HG02759 (cell line): Measurements from ENCODE around the gene RGS6.

Source experiments
- ATAC-seq: cut with Tn5 transposase; IDR thresholded peaks from one replicate; pipeline ENCODE4 v1.9.1; 2021; ENCODE audit warnings: mild to moderate bottlenecking, moderate library complexity; ENCODE audit not compliant: unreplicated experiment

Gene RGS6

DNA sequence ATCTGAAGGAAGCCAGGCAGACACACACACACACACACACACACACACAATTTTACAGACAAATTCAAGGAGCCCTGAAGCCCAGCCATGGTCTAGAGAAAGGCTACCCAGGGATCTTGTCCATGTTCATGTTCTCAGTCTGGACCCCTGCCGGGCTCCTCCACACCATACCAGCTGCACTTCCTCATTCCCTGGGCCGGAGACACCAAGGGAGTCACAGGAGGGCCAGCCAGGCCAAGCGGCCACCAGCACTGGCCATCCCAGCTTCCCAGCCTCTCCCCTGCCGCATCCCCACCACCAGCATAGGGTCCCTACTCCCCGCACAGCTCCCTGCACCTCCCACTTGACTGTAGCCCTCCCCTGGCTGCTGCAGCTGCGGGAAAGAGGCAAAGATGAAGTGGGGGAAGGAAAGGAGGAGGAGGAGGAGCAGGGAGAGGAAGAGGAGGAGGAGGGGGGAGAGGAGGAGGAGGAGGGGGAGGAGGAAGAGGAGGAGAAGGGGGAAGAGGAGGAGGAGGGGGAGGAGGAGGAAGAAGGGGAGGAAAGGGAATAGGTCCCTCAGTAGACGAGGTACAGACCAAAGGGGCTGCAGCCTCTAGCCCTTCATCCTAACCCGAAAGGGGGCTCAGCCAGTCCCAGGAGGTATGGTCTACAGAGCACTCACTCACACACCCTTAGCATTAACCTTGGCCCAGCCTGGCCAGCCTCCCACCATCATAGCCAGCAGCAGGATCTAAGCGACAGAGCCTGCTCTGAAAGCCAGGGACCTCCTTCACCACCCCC is 668.5 kb downstream of the RGS6 start:
- no peak for ATAC-seq

DNA sequence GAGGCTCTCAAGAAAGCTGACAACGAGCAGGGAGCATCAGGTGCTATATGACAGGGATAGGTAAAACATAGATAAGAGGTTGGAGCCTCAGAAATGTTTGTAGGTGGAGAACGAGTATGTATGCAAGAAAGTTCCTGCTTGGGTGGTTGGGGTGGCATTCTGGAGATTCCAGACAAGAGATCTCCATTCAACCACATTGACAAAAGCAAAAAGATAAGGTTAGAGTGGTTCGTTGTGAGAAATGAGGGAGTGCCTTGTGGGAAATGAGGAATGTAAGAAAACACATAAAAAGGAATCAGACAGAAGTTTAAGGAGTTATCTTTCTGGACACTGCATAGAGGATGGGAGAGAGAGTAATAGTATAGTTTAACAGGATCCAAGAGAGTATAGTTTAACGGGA is 671.4 kb downstream of the RGS6 start:
- ATAC-seq, result no peak

DNA sequence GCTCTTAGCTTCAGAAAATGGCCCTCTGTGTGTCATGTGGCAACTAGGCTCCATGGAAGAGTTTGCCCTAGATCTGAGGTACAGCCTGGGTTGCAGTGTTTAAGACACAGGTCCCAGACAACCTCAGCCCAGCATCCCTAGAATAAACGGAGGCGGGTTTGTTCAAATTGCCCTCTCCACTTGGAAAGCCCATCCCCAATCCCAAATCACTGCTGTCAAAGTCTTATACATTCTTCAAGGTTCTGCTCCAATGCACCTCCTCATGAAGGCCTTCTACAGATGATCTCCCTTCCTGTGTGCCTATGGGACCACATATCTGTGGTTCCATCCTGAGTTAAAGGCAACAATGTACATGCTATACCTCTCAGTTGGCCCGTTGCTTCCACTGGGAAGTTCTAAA is 671.9 kb downstream of the RGS6 start:
- ATAC-seq, result no peak

DNA sequence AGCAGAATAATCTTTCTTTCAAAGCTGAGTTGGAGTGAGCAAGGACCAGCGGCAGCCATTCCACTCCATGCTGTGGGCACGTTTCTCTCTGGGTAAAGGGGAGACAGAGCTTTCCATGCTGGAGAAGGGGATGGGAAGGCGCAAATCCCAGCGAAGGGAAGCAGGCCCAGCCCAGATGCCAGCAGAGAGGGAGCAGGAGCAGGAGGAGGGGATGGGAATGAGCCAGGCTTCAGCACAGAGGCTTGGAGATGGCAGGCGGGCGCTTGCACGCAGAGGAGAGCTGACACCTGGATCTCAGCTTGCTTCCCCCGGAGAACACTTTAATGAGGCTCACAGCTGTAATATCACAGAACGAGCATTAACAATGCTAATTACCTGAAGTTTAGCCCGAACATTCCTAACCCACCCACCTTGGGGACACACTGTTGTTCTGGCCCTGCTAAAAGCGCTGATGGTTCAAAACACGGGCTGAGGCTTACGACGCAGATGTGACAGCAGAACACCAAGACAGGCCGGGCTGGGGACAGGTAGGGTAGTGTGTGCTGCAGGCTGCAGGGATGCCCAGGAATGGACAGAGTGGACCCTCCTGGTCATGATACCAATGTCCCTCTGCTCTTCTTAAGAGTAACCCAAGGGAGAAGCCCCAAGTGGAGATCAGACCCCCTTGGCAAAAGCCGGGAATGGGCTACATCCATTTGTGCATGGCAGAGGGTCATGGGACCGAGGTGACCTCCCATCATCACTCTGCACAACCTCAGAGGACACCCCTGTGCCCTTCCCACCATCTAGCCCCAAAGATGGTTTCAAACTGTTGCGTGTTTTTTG is 673.1 kb downstream of the RGS6 start:
- ATAC-seq, result no peak

DNA sequence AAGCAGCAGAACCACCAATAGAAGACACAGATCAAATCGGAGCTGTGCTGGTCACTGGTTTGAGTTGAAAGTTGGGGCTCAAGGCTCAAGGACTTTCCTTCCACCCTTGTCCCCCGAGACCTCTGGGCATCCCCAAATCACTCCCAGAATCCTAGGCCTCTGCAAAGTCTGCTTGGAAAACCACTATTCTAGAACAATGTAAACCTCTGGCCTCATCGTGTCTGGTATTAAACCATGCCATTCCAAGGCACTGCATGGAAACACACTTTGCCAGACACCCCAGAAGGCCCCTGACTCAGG is 673.6 kb downstream of the RGS6 start:
- ATAC-seq, result no peak

DNA sequence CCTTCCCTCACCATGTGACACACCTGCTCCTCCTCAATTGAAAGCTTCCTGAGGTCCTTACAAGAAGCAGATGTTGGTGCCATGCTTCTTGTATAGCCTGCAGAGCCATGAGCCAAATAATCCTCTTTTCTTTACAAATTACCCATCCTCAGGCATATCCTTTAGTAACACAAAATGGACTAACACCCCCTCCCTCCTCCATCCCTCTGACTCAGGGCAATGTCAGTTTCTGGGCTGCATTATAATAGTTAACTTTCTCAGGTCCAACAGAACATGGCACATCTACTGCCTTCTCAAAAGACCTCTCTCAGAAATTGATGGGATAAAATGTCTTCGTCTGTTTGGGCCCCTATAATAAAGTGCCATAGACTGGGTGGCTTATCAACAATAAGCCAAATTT is 674.6 kb downstream of the RGS6 start:
- ATAC-seq, result no peak

DNA sequence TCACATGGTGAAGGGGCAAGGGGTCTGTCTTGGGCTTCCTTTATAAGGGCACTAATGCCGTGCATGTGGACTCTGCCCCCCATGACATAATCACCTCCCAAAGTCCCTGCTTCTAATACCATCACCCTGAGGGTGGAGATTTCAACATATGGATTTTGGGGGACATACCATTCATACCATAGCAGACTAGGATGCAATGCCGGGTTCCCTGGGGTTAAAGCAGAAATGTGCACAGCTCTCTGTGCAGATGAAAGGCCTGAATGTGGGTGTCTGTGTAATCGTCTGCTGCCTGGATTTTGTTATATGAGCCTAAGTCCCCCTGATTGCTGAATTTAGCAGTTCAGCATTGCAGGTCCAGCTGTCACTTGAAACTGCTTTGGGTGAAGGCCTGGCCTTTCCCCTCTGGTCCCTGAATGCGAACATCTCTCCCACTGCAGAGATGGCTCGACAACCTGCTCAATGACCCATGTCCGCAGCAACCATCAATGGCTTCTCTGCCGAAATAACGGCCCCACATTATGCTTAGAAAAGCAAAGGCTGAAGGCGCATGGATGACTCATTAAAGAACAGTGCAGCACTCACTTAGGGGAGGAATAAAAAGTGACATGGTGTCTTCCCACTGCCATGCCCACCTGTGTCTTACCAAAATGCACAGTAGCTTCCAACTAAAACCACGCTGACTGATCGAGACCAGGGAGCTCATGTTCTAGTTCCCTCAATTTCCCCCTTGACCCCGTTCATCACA is 675.3 kb downstream of the RGS6 start:
- no peak for ATAC-seq

DNA sequence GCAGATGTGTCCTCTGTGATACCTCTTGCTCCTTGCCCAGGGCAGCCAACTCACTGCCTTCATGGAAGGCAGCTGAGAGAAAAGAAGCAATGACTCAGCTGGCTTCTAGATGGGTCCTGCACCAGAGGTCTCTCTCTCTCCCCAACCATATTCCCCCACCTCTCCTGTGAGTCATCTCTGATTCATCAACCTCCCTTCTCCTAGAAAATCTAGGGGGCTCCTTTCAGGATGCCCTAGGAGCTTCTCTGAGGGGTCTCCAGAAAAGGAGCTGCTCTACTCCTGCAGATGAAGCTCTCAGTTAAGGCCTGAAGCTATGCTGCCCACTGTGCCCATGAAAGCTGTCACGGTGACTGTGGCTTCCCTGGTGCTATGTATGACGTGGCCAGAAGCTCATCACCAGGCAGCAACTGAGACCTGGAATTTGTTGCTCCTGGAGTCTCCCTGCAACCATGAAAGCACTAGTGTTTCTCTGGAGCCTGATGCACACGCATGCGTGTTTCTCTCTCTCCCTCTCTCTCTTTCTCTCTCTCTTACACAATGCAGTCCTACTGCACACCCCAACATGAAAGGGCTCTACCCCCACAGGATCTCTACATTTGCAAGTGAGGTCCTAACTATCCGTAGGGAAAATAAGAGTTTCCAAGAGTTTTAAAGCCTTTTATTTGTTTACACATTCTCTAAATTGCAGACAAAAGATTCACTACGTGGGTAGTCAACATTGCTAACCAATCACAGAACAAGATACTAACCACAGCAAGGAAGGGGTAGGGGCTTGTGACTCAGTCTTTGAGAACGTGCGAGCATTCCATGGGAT is 676.4 kb downstream of the RGS6 start:
- ATAC-seq, result no peak

DNA sequence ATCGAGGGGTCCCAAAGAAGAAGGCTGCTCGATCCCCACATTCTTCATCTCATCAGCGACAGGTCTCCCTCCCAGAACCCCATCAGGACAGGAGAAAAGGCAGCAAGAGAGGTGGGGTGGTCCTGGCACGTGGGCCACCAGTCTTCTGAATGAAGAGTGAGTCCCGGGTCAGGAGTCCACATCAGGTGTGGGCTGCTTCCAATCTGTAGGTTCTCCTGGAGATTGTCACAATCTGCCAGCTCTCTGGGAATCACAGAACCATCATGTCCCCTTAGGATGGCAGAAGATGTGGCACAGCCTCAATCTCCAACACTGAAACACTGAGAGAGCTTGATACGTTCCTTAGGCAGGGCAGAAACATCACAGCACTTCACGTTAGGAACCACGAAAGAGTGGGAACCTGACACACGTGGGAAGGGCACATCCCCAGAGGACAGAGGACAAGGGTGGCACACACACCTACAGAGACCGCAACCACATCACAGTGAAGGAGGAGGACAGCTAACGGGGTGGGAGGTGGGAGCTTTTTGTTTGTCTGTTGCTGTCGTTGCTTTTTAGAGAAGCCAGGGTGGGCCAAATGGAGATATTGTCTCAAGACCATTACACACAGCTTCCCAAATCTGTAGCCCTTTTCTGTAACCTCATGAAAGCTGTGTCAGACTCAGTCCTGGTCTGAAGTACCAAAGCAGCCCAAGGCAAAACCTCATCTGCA is 677.1 kb downstream of the RGS6 start:
- ATAC-seq, result no peak

DNA sequence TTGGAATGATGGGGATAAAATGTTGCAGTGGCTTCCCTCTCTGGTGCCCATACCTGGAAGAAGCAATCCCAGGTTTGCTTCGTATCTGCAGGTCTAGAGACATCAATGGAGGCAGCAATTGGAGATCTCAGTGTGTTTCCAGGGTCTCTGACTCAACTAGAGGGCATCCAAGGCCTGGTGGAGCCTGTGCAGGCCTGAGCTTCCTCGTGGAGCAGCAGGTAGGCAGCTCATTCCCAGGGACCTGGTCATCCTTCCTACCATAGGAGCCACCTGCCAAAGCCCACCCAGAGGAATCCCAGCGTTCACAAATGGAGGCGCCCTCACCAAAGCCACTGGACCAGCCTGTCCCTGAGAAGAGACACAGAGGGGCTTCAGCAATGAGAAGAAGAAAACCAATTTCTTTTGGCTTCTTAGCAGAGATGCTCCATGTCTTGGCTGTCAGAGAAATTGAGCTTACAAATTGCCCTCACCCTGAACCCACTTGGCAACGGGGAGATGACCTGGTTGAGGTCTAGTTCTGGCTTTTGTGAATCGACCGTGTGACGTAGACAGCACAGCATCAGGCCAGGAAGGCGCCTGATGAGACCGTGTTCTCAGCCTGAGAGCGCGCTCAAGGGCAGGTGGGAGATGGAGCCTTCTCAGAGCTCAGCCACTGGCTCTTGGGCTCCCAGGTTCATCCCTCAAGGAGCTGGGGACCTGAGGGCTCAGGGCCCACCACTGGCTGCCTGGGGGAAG is 678.0 kb downstream of the RGS6 start:
- ATAC-seq, result no peak

DNA sequence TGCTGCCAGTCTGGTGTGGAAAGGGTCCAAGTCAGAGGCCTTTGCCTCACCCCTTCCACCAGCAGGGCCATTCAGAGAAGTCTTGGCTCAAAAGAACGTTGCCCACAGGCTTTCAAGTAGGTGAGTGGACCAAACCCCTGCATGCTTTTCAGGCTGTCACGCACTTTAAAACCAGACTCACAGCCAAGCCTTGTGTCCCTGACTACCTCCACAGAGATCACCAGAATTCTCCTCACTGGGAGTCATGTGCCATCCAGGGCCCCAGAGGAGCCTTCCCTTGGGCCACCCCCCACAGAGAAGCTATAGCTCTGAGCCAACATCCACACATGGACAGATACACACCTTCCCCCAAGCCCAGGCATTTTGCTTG is 678.6 kb downstream of the RGS6 start:
- no peak for ATAC-seq

DNA sequence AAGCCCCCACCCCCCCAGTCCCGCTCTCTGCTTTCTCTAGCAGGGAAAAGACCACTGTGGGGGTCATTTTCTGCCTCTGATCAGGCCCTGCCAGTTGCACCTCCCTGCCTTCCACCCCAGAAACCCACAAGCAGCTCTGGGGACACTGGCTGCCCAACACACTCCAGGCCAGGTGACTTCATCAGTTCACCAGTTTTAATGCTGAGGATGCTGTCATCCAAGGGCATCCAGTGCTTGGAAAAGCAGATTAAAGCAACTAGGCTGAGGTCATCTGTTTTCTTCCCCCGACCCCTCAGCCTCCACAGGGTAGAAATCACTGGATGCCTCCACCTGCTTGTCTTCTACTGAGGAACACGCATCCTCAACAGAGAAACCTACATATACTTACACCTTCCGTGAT is 679.3 kb downstream of the RGS6 start:
- ATAC-seq, result no peak

DNA sequence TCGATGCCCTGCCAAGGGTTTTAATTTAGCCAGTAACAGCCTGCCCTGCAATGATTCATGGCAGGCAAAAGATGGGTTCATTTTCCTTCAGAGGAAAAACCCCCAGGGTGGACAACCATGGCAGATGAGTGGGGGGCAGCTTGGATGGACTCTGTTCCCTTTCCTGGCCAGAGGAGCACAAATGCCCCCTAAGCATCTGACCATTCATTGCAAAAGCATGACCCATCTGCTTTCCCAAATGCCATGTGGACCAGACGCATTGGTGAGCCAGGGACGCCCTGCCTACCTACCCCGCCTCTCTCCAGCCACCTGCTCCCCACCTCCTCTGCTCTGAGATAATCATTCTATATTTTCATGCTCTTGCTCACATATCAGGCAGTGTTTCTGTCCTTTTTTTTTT is 679.8 kb downstream of the RGS6 start:
- no peak for ATAC-seq

DNA sequence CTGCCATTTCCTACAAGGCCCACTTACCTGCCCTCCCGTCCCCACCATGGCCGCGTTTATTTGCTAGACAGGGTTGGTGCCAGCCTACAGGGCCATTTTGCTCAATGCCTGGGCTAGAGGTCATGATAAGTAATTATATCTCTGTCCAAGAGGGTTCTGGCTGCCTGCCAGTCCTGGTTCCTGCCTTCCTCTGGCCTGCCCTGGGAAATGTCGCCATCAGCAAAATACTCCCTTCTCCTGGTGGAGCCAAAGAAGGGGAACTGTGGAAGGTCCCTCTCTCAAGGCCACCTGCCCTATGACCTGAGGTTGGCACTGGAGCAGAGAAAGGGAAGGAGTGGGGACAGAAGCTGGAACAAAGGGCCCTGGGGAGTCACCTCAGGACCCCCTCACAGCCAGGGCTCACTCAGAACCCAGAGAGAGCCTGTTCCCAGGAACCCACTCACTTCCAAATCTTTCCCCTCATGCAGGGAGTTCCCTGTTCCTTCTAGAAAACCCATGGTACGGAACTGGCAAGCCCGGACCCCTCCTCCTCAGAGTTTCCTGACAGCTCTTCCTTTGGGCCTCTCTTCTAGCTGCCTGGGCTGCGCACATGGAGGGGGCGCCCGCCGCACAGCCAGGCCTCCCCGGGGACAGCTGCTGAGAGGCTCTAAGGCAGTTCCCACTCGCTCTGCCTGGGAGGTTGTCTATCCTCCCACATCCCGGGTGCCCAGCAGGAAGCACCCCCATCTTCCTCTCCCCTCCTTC is 681.2 kb downstream of the RGS6 start:
- no peak for ATAC-seq

DNA sequence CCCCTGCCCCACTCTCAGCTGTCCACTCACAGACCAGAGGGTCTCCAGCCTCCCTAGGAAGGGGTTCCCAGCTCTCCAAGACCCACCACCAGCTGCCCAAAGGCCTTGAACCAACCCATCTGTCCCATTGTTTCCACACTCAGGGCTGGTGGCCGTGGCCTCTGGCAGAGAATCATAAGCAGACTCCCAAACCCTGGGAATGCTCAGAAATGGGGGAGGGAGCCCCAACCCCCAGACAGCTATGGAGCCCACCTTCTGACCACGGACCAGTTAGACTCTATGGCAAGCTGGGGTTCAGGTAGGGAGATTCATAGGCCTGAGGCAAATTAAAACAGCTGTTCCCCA is 681.7 kb downstream of the RGS6 start:
- no peak for ATAC-seq

DNA sequence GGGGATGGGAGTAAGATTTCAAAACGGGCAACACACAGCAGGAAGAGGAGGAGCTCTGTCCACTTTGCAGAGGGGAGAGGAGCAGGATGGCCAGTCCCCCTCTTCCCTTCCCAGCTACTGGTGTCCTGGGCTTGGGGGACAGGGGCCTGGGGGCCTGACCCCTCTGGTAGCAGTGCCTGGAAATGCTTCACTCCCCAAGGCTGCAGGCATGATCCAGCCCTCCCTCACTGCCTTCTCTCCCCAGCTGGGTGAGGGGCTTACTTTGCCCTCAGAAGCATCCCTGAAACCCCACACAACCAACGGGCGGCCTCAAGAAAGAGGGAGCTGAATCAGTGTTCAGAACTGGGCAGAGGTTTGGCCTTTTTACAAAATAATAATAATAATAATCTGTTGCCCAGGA is 682.1 kb downstream of the RGS6 start:
- ATAC-seq, result no peak

DNA sequence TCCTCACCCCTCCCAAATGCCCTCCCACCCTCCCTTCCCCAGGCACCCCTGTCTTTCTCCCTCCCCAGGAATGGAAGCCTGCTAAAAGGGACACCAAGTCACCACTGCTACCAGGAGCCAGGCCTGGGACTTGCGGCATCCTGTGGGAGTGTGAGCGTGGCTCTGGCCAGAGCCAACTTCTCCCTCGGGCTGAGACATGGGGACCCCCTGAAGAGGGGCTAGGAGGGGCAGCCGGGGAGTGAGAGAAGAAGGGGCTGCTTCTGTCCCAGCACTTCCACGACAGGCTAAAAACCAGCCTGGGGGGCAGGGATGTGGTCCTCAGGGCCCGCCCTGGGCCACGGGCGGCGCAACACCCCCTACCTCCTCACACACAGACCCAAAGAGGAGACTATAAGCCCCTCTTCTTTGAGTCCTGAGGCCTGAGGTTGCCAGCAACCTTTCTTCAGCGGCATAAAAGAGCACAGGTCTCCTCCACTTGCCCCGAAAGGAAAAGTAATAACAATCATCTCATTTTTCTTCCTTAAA is 682.7 kb downstream of the RGS6 start:
- no peak for ATAC-seq

DNA sequence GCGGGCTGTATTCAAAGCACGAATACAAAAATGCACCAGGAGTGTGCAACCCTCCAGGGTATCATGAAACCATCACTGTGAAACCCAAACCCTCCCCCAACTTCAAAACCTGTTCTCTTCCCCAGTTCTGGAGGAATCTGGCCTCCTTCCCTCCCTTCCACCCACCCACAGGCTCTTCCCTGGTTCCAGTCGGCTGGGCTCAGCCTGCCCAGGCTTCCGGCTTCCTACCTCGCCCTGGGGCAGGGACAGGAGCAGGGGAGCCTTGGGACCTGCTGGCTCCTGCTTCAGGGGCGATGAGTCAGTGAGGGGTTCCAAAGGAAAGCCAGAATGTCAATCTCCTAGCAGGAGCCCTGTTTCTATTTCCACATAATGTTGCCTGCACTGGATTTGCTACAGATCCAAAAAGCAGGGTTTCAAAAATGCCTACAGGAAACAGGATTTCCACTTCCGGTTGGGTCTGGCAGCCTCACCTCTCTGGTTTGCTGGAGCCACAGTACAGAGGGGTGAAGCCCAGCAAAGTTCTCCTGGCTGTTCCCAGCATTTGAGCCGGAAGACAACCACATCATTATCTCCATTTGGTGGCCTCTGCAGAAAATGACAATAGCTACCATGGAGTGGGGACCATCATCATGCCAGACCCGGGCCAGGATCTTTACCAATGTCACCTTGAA is 683.4 kb downstream of the RGS6 start:
- ATAC-seq, result no peak
